BLaER1 treated with 17β-estradiol and CSF1 and Interleukin-3, amounts not matched to agents 10 nM and 100 nM (cell line): ENCODE measurements around the gene EME2.
A peak's percentile ranks its signal among the peaks of the same experiment; 100 is the strongest.

Experiments
- H3K27ac ChIP-seq, 11 experiments: shearing (Covaris generic); formaldehyde crosslinking; 2 replicates each; pipeline ENCODE4 v1.8.1; 2022
- H3K27me3 ChIP-seq, 11 experiments: shearing (Covaris generic); formaldehyde crosslinking; 2 replicates each; pipeline ENCODE4 v1.8.1; 2022
- H3K36me3 ChIP-seq, 11 experiments: shearing (Covaris generic); formaldehyde crosslinking; 2 replicates each; pipeline ENCODE4 v1.8.1; 2022
- H3K4me1 ChIP-seq, 10 experiments: shearing (Covaris generic); formaldehyde crosslinking; 2 replicates each; pipeline ENCODE4 v1.8.1; 2022
- H3K4me2 ChIP-seq, 11 experiments: shearing (Covaris generic); formaldehyde crosslinking; 2 replicates each; pipeline ENCODE4 v1.8.1; 2022
- H3K4me3 ChIP-seq, 10 experiments: shearing (Covaris generic); formaldehyde crosslinking; 2 replicates each; pipeline ENCODE4 v1.8.1; 2022
- H3K9ac ChIP-seq, 11 experiments: shearing (Covaris generic); formaldehyde crosslinking; 2 replicates each; pipeline ENCODE4 v1.8.1; 2022
- H3K9me3 ChIP-seq, 11 experiments: shearing (Covaris generic); formaldehyde crosslinking; replicated peaks in 1 of 11; 2 replicates each; pipeline ENCODE4 v1.8.1; 2022
- H4K20me1 ChIP-seq, 11 experiments: shearing (Covaris generic); formaldehyde crosslinking; 2 replicates each; pipeline ENCODE4 v1.8.1; 2022
- Cebpa-rat ChIP-seq, 11 experiments: shearing (Covaris generic); IDR thresholded peaks; 2 replicates each; pipeline ENCODE4 v1.8.1; 2022

Gene EME2

GRCh38 chr16:1781254-1781653, 8.6 kb downstream of the EME2 start:
- Histone ChIP-seq H3K9me3 (no peaks in the 10 kb centered on the region), H3K27me3 (no peaks in the 10 kb centered on the region), H3K4me3 (peak overlapping the region; percentile 78 to 99 (median 88)), H3K4me2 (peak overlapping the region; percentile 83 to 99 (median 95)), H3K9ac (peak overlapping the region; percentile 83 to 95 (median 88)), H3K36me3 (peaks cover 51 to 71% (median 57%) of the 10 kb centered on the region in 11 experiments), H3K4me1 (peaks cover 22 to 40% (median 29%) of the 10 kb centered on the region in 10 experiments), H4K20me1 (peaks cover 63 to 91% (median 85%) of the 10 kb centered on the region in 11 experiments), H3K27ac (peak overlapping the region; percentile 54 to 86 (median 80); a peak in 21 of 22 replicates)
- no peak for TF ChIP-seq Cebpa-rat (IDR thresholded peaks at IDR 0.05)

- peak overlapping the region; percentile 78 to 99 (median 88) for H3K4me3 ChIP-seq
- peak overlapping the region; percentile 83 to 99 (median 95) for H3K4me2 ChIP-seq
- peak overlapping the region; percentile 83 to 95 (median 88) for H3K9ac ChIP-seq
- H3K27me3 ChIP-seq, result no peaks in the 10 kb centered on the region
- H3K9me3 ChIP-seq, result no peaks in the 10 kb centered on the region
- H3K4me1 ChIP-seq, result peaks cover 22 to 40% (median 27%) of the 10 kb centered on the region in 10 experiments
- H3K27ac ChIP-seq, result peak overlapping the region; percentile 54 to 86 (median 80); a peak in 21 of 22 replicates
- H3K36me3 ChIP-seq, result peaks cover 51 to 71% (median 57%) of the 10 kb centered on the region in 11 experiments
- peaks cover 63 to 91% (median 86%) of the 10 kb centered on the region in 11 experiments for H4K20me1 ChIP-seq
- no peak for TF ChIP-seq Cebpa-rat (IDR thresholded peaks at IDR 0.05)
Observed at GRCh38 chr16:1781758-1782407, 9.3 kb downstream of the EME2 start.

GRCh38 chr16:1782408-1783264, 10.0 kb downstream of the EME2 start, which contains the start of the genes NUBP2 and SPSB3:
Gene NUBP2 (plus strand): TSS chr16:1782960. CDS start chr16:1783021, 61 bp downstream.
Gene SPSB3 (minus strand): TSS chr16:1782571. CDS start chr16:1781483, 1,088 bp downstream.
- peaks cover 51 to 71% (median 57%) of the 10 kb centered on the region in 11 experiments for H3K36me3 ChIP-seq
- H3K4me3 ChIP-seq, result peak within 1 kb of the TSS; percentile 78 to 99 (median 88)
- peaks cover 61 to 91% (median 86%) of the 10 kb centered on the region in 11 experiments for H4K20me1 ChIP-seq
- TF ChIP-seq Cebpa-rat (IDR thresholded peaks at IDR 0.05), result no peak
- H3K9ac ChIP-seq, result peak within 1 kb of the TSS; percentile 83 to 95 (median 89)
- no peaks in the 10 kb centered on the region for H3K27me3 ChIP-seq
- peak within 1 kb of the TSS; percentile 83 to 99 (median 96) for H3K4me2 ChIP-seq
- peaks cover 21 to 40% (median 23%) of the 10 kb centered on the region in 10 experiments for H3K4me1 ChIP-seq
- H3K27ac ChIP-seq, result peak within 1 kb of the TSS; percentile 54 to 91 (median 83); a peak in 21 of 22 replicates
- no peaks in the 10 kb centered on the region for H3K9me3 ChIP-seq

GRCh38 chr16:1784977-1785845, 12.6 kb downstream of the EME2 start:
- peak overlapping the region in 7 of 11 experiments; percentile 5 to 89 (median 17); a peak in 4 of 22 replicates for H3K9ac ChIP-seq

GRCh38 chr16:1785846-1786170, 13.2 kb downstream of the EME2 start:
- H3K4me1 ChIP-seq, result peaks cover 17 to 26% (median 20%) of the 10 kb centered on the region in 10 experiments
- H3K9me3 ChIP-seq, result no peaks in the 10 kb centered on the region
- H4K20me1 ChIP-seq, result peaks cover 30 to 93% (median 86%) of the 10 kb centered on the region in 11 experiments; a peak in 21 of 22 replicates
- peaks cover 53 to 71% (median 63%) of the 10 kb centered on the region in 11 experiments for H3K36me3 ChIP-seq
- no peak overlapping the region for H3K4me3 ChIP-seq
- H3K27ac ChIP-seq, result no peak overlapping the region
- H3K4me2 ChIP-seq, result no peak overlapping the region; a peak in 1 of 22 replicates
- TF ChIP-seq Cebpa-rat (IDR thresholded peaks at IDR 0.05), result no peak
- H3K27me3 ChIP-seq, result no peaks in the 10 kb centered on the region
- H3K9ac ChIP-seq, result peak overlapping the region in 3 of 11 experiments; percentile 5 to 18 (median 9); a peak in 2 of 22 replicates

More at GRCh38 chr16:1784977-1785845, 12.6 kb downstream of the EME2 start:
- H3K4me2 ChIP-seq, result peak overlapping the region in 1 of 11 experiments; percentile 3; a peak in 3 of 22 replicates
- TF ChIP-seq Cebpa-rat (IDR thresholded peaks at IDR 0.05), result no peak
- H4K20me1 ChIP-seq, result peaks cover 36 to 93% (median 86%) of the 10 kb centered on the region in 11 experiments; a peak in 21 of 22 replicates
- H3K4me3 ChIP-seq, result no peak overlapping the region
- H3K27me3 ChIP-seq, result no peaks in the 10 kb centered on the region
- no peaks in the 10 kb centered on the region for H3K9me3 ChIP-seq
- no peak overlapping the region for H3K27ac ChIP-seq
- H3K4me1 ChIP-seq, result peaks cover 21 to 31% (median 23%) of the 10 kb centered on the region in 10 experiments
- H3K36me3 ChIP-seq, result peaks cover 56 to 71% (median 62%) of the 10 kb centered on the region in 11 experiments

GRCh38 chr16:1786242-1787055, 13.8 kb downstream of the EME2 start:
- Histone ChIP-seq H4K20me1 (peaks cover 24 to 93% (median 83%) of the 10 kb centered on the region in 11 experiments; a peak in 21 of 22 replicates), H3K36me3 (peaks cover 50 to 73% (median 66%) of the 10 kb centered on the region in 11 experiments), H3K27ac (no peak overlapping the region), H3K9me3 (no peaks in the 10 kb centered on the region), H3K4me2 (no peak overlapping the region), H3K4me3 (no peak overlapping the region), H3K9ac (peak overlapping the region in 1 of 11 experiments; percentile 9; a peak in 1 of 22 replicates), H3K27me3 (no peaks in the 10 kb centered on the region), H3K4me1 (peaks cover 11 to 19% (median 14%) of the 10 kb centered on the region in 10 experiments)
- no peak for TF ChIP-seq Cebpa-rat (IDR thresholded peaks at IDR 0.05)

GRCh38 chr16:1787056-1787321, 14.4 kb downstream of the EME2 start:
- no peak for TF ChIP-seq Cebpa-rat (IDR thresholded peaks at IDR 0.05)
- Histone ChIP-seq H3K36me3 (peaks cover 50 to 78% (median 72%) of the 10 kb centered on the region in 11 experiments), H3K27ac (no peak overlapping the region), H3K4me1 (peaks cover 9 to 16% (median 11%) of the 10 kb centered on the region in 10 experiments), H3K27me3 (no peaks in the 10 kb centered on the region), H3K9ac (no peak overlapping the region), H4K20me1 (peaks cover 20 to 93% (median 78%) of the 10 kb centered on the region in 11 experiments; a peak in 21 of 22 replicates), H3K4me3 (no peak overlapping the region), H3K4me2 (no peak overlapping the region), H3K9me3 (no peaks in the 10 kb centered on the region)
